ENCODE data around the gene CDYL2.

The CDYL2 gene

GRCh38 chr16:80703131-80704071 is 101.0 kb downstream of the CDYL2 start:
- no peak for DNase-seq

- DNase-seq, result no peak
These were observed 101.7 kb downstream of the CDYL2 start for GRCh38 chr16:80702696-80703095.

GRCh38 chr16:80700558-80700957 is 103.8 kb downstream of the CDYL2 start:
- no peak for DNase-seq

- no peak for DNase-seq
These were observed 109.4 kb downstream of the CDYL2 start for GRCh38 chr16:80695020-80695419.

- no peak for DNase-seq
These were observed 110.8 kb downstream of the CDYL2 start for GRCh38 chr16:80693553-80693952.

GRCh38 chr16:80692270-80692669 is 112.1 kb downstream of the CDYL2 start:
- no peak for DNase-seq

- DNase-seq, result no peak
These were observed 113.2 kb downstream of the CDYL2 start for GRCh38 chr16:80691111-80691741.

GRCh38 chr16:80689487-80689886 is 114.9 kb downstream of the CDYL2 start:
- no peak for DNase-seq

GRCh38 chr16:80687606-80688005 is 116.8 kb downstream of the CDYL2 start:
- no peak for DNase-seq

- DNase-seq, result no peak
These were observed 119.5 kb downstream of the CDYL2 start for GRCh38 chr16:80684906-80685305.

- DNase-seq, result no peak
These were observed 120.1 kb downstream of the CDYL2 start for GRCh38 chr16:80684136-80684765.

GRCh38 chr16:80683646-80684045 is 120.8 kb downstream of the CDYL2 start:
- no peak for DNase-seq

GRCh38 chr16:80682421-80683070 is 121.9 kb downstream of the CDYL2 start:
- DNase-seq, result no peak

- DNase-seq, result no peak
These were observed 123.0 kb downstream of the CDYL2 start for GRCh38 chr16:80681436-80681835.

- no peak for DNase-seq
These were observed 123.6 kb downstream of the CDYL2 start for GRCh38 chr16:80680839-80681238.

- no peak for DNase-seq
These were observed 124.4 kb downstream of the CDYL2 start for GRCh38 chr16:80680046-80680445.

GRCh38 chr16:80674884-80675283 is 129.5 kb downstream of the CDYL2 start:
- no peak for DNase-seq

- no peak for DNase-seq
These were observed 132.0 kb downstream of the CDYL2 start for GRCh38 chr16:80672379-80672778.

- DNase-seq, result no peak
These were observed 133.0 kb downstream of the CDYL2 start for GRCh38 chr16:80671281-80671849.

- no peak for DNase-seq
These were observed 134.1 kb downstream of the CDYL2 start for GRCh38 chr16:80670170-80670865.

- no peak for DNase-seq
These were observed 134.7 kb downstream of the CDYL2 start for GRCh38 chr16:80669673-80670072.

- no peak for DNase-seq
These were observed 136.5 kb downstream of the CDYL2 start for GRCh38 chr16:80667925-80668324.

All from DMS79 treated with DMSO at 0.1 percent for 48 hours (cell line).